OCI-LY1 (cell line): ENCODE results near the gene SETD5.

Source experiments
- CTCF ChIP-seq: fragments of 200-600 bp; sonication (generic), shearing (Covaris generic); IDR thresholded peaks from 2 replicates; pipeline ENCODE4 v1.5.1; 2017; ENCODE audit warnings: mild to moderate bottlenecking, antibody characterized with exemption, low read length, moderate library complexity, mixed read lengths
- EZH2 ChIP-seq: fragments of 200-600 bp; sonication (generic), shearing (Covaris generic); IDR thresholded peaks from 2 replicates; pipeline ENCODE4 v1.8.0; 2017; ENCODE audit warnings: borderline replicate concordance, mixed run types, mild to moderate bottlenecking, antibody characterized with exemption, low read length, moderate library complexity, mixed read lengths

- TF ChIP-seq EZH2 (no peak), CTCF (no peak)
Observed at GRCh38 chr3:9450991-9451390, 53.6 kb downstream of the SETD5 start.
